PFSK-1 (cell line): ENCODE results near the gene TMPRSS4.

Experiments
- FOXP2 ChIP-seq: optimal IDR thresholded peaks from 2 replicates; pipeline ENCODE3; 2011; ENCODE audit warnings: borderline replicate concordance, control low read depth, inconsistent platforms; ENCODE audit not compliant: insufficient read depth; ENCODE audit errors: extremely low read length, extremely low read depth
- POLR2AphosphoS5 ChIP-seq: IDR thresholded peaks from 2 replicates; pipeline ENCODE4 v1.6.1; 2012; ENCODE audit warnings: low read depth, mild to moderate bottlenecking, control low read depth, low read length, moderate library complexity
- REST ChIP-seq, 2 experiments: IDR thresholded peaks; 2 replicates each; pipeline versions ENCODE4 v1.6.1 to v1.8.0; 2011 to 2012; ENCODE audit warnings: low read depth in 2 of 2, low read length in 2 of 2, control low read depth in 1 of 2, inconsistent platforms in 1 of 2, mild to moderate bottlenecking in 1 of 2, moderate library complexity in 1 of 2; ENCODE audit not compliant: insufficient read depth in 1 of 2

- TF ChIP-seq REST (IDR thresholded peaks at IDR 0.05; ENCODE audit: insufficient read depth in 1 of 2, low read depth in 2 of 2, low read length in 2 of 2) (no peak), POLR2AphosphoS5 (no peak), FOXP2 (no peak)
Observed at GRCh38 chr11:118099838-118100556, 23.1 kb downstream of the TMPRSS4 start.
